GM19395 (cell line): ENCODE measurements around the gene ORMDL2.
"Not testable (repeated sequence)": the region's sequence is repeated elsewhere in the genome, so short reads cannot be mapped to it uniquely, and the experiment has no call there.

Experiments used
- ATAC-seq: cut with Tn5 transposase; IDR thresholded peaks from one replicate; pipeline ENCODE4 v1.9.1; 2021; ENCODE audit warnings: mild to moderate bottlenecking, moderate library complexity; ENCODE audit not compliant: unreplicated experiment

ORMDL2 gene

GRCh38 chr12:55827806-55828205 is 10.0 kb downstream of the ORMDL2 start:
- no peak for ATAC-seq

- no peak for ATAC-seq
Observed at GRCh38 chr12:55828357-55828756, 10.5 kb downstream of the ORMDL2 start.

DNA sequence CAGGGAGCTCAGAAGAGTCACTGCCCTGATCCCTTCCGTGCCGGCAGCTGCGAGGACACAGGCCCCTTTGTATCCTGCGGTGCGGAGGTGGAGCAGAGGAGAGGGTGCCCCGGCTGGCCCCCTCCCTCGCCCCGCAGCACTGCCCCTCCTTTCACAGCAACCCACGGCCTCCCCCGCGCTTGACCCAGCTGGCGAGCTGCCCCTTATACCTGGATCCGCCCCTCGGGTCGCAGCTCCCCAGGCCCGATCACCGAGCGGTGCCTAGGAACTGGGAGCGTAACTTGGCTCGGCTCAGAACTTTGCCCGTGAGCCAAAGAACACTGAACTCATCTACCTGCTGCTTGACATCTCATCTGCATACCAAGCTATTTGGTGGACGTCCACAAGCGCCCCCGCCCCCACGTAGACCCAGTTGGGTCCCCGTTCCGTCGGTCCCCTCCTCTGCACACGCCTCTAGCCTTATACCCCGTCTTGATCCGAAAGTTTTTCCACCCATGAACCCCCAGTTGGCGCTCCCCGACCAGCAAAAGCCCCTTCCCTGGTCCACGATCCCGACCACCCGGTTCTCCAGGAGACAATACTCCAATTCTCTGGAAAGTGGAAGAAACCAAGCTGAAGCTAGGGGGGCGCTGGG is 12.2 kb downstream of the ORMDL2 start:
- ATAC-seq: peak; percentile 33

DNA sequence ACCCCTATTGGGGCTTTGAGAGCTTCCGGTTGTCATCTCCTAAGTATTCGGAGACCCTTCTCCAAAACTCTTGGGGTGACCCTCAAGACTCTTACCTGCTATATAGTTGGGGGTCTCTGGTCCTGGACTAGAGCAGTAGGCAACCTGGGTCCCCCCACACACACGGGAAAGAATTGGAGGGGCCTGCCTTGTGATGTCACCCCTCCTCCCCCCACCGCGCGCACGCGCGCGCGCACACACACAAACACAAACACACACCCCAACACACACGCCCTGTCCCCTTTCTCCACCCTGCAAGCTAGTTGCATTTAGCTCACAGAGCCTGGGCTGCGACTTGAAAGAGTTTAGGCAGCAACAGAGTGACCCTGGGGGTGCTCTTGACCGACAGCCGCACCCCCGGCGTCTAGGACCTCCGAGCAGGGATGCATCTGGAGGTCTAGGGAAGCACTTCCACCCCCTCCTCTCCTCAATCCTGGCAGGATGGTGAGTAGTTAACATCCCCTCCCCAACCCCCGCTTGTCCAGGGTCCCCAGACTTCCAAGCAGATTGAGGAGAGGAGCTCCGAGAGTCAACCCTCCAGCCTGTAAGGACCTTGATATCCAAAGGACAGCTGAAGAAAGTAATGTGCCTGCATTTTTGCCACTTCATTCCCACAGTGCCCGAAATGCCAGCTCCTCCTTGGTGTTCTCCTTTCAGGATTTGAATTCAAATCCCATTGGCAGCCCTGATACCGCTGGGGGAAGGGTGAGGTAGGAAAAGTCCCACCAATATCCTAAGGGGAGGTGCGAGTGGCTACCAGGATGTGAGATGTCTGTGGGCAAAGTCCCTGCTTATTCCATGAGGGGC is 13.0 kb downstream of the ORMDL2 start:
- no peak for ATAC-seq

GRCh38 chr12:55831447-55831815 is 13.6 kb downstream of the ORMDL2 start:
- ATAC-seq: no peak

DNA sequence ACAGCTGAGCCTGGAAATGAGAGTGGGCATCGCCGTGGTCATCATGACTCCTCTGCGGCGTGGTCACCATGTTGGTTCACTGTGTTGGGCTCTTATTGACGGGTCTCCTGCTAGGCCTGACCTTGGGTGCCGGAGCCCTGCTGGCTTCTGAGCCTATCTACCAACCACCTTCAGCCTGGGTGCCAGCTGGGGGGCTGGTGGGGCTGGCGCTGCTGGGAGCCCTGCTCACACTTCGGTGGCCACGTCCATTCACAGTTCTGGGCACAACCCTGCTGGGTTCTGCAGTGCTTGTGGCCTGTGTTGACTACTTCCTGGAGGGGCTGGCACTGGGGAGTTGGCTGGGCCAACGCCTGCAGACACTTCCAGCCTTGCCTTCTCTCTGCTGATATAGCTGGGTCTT is 15.2 kb downstream of the ORMDL2 start:
- ATAC-seq: no peak

DNA sequence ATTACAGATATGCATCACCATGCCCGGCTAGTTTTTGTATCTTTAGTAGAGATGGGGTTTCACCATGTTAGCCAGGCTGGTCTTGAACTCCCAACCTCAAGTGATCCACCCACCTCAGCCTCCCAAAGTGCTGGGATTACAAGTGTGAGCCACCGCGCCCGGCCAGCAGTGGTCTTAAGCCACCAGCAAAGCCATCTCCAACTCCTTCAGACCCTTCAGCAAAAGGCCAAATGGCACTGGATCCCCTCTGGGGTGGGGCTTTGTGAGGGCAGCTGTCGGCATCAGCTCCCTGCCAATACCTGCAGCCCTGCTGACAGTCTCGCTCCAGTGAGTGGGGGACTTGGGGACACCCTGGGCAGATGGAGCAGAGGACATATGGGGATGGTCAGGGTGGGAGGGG is 16.6 kb downstream of the ORMDL2 start:
- not testable (repeated sequence) for ATAC-seq

DNA sequence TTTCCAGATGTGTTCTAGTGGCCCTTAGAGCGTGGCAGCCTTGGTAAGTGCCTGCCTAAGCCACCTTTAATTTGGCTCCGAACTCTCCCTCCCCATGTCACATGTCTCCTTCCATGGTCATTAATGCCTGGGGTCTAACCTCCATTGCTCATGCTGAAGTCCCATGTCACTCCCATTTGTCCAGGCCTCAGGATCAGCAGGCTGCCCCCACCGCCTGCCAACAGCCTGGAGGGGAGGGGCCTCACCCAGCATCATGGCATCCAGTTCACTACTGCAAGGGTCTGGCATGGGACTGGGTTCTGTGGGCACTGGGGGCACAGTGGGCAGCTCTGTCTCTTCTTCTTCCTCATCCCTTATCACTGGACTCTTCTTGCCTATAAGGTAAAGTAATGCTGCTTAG is 20.5 kb downstream of the ORMDL2 start:
- no peak for ATAC-seq

DNA sequence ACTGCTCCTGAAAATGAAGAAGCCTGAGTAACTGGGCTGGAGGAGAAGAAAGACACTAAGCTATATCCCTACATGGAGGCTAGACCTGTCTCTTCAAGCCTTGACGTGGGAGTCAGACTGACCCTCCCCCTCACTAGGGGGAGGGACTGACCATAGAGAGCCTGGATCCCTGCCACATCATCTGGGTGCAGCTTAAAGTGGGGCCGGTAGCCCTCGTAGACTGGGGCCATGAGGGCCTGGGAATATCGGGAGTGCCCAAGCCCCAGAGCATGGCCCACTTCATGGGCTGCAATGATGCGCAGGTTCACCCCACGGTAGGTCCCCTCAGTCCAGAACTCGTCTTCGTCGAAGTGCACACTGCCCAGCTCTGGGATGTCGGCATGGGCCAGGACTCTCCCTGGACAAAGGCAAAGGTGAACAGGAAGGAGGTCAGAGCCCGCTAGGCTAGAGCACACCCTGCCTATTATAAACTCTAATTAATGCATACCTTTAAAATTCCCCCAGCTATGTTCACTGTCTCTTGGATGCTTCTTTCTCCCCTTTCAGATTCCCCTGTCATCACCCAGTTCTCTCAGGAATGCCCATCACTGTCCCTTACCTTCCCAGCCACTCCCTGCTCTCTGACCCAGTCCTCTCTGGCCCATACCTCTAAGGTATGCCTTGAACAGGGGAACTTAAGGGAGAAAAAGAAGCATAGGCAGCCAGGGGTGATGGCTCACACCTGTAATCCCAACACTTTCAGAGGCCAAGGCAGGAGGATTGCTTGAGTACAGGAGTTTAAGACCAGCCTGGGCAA is 21.7 kb downstream of the ORMDL2 start:
- ATAC-seq: no peak

DNA sequence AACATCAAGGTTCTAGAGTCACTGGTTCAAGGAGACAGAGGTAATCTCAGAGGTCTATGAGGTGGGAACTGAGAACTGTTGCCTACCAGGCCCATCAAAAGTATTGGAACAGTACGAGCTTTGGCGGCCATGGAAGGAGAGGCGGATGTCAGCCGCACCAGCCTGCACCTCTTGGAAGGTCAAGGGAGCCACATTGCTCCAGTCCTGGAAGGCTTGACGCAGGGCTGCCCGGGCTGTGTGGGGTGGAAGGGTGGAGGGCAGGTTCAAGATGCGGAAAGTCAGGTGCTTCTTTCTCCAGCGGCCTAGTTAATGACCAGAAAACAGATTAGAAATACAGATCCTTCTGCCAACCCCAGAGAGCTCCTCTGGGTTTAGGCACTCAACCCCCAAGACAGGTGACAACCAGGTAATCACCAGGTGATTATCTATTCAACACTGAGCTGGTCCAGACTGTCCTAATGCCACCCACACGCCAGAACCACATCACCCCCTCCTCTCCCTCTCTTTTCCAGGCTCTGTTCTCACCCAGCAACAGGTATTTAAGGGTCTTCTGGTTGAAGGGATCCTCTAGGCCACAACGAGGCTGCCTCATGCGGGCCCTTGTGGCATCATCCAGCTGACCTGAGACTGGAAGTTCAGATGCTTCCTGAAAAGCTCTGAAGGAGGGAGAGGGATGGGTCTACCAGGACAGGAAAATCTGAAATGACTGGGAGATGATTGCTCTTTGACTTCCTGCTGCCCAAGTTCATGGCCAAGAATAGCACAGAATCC is 22.9 kb downstream of the ORMDL2 start:
- no peak for ATAC-seq

DNA sequence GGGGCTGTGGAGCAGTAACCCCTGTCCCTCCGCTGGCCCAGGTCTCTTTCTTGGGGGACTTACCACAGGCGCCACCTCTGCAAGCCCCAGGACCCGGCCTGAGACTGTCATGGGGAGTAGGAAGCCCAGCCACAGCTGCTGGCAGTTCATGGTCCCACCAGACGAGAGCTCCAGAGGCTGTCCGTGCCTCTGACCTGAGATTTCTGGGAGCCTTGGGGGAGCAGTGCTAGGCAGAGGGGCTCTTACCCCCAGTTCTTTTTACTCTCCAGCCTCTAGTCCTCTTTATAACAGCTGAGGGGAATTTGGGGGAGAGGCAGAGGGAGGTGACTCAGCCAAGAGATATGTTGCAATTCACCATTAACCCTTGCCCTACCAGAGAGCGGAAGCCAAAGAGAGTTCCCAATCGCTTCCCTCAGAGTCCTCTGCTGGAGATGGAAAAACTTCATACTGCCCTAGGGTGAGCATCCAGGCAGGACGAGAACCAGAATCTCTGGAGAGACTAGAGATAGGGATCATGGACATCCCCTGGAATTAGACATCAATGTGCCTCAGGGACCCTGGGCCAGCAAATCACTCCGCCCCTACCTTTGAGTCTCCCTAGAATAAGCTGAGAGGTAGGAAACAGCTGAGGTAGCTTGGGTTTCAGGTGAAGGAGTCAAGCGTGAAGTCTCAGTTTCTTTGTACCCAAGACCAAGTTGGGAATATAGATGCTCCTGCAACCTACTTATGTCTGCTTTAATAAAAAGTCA is 25.0 kb downstream of the ORMDL2 start, which contains the start of gene MMP19:
Gene MMP19, minus strand, starts transcription at position 256 of the 749 bp plus-strand sequence. Its CDS starts 106 bp downstream, at position 150.
- no peak for ATAC-seq

- no peak for ATAC-seq
Observed at GRCh38 chr12:55843431-55843830, 25.6 kb downstream of the ORMDL2 start.

DNA sequence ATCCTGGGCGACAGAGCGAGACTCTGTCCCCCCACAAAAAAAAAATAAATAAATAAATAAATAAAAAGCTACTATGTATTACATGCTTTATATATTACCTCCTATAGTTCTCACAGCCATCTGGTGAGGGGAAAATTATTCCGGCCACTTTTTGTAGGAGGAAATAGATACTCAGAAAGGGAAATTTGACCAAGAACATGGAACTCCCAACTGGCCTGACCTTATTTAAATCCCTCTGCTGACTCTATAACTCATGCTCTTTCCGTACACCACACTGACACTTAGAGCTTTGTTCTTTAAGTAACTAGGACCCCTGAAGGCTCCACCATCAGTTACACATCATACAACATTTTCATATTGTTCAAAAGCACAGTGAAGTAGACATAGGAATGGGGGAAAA is 27.1 kb downstream of the ORMDL2 start:
- no peak for ATAC-seq

DNA sequence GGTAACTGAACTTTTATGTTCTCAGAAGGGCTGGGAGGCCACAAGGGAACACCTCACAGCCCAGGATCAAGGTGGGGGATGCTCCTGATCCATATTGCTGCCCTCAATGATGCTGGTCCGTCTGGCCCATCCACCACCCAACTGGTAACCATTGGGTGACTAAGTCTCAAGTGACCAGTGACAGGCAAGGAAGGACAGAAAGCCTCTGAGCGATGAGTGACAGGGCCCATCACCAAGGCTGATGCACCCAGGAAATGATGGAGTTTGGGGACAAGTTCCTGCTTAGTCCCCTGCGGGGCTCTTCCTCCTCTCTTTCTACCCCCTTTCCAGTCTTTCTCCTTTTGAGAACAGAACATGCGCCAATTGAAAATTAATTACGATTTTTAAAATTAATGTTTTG is 27.5 kb downstream of the ORMDL2 start:
- ATAC-seq: no peak

DNA sequence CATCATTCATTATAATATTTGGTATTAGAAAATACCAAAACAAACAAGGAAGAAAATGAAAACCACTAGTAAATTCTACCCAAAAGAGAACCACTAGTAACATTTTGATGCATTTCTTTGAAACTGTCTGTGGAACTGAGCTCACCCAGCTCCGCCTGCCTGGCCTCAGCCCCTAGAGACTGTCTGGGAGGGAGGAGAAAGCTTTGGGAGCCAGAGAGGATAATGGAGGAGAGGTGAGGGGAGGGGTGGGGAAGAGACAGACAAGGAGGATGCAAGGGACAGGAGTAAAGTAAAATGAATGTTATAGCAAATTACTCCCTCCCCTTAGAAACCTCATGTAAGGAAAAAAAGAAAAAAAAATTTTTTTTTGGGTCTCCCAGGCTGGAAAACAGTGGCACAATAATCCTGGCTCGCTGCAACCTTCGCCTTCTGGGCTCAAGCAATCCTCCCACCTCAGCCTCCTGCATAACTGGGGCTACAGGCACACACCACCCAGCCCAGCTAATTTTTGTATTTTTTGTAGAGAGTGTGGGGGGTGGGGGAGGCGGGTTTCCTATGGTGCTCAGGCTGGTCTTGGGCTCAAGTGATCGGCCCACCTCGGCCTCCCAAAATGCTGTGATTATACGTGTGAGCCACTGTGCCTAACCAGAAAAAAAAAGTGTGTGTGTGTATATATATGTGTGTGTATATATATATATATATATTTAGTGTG is 28.1 kb downstream of the ORMDL2 start:
- ATAC-seq: no peak

DNA sequence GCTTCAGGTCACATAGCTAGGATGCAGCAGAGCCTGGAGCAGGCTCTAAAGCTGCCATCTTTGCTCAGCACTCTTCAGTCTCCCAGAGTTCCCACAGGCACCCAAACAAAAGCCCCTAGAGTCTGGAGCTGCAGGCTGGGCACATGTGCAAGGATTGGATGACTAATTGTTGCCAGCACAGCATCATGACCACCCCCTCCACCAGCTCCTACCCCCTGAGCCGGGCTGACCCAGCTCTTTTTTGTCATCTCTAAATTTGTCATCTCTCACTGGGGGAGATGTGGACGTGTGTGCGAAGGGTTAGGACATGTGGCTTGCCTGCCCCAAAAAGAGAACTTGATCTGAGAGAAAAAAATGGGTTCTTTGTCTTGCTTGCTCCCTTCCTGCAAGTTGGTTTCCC is 29.2 kb downstream of the ORMDL2 start:
- ATAC-seq: no peak

- ATAC-seq: no peak
Observed at GRCh38 chr12:55847603-55848291, 29.9 kb downstream of the ORMDL2 start.

DNA sequence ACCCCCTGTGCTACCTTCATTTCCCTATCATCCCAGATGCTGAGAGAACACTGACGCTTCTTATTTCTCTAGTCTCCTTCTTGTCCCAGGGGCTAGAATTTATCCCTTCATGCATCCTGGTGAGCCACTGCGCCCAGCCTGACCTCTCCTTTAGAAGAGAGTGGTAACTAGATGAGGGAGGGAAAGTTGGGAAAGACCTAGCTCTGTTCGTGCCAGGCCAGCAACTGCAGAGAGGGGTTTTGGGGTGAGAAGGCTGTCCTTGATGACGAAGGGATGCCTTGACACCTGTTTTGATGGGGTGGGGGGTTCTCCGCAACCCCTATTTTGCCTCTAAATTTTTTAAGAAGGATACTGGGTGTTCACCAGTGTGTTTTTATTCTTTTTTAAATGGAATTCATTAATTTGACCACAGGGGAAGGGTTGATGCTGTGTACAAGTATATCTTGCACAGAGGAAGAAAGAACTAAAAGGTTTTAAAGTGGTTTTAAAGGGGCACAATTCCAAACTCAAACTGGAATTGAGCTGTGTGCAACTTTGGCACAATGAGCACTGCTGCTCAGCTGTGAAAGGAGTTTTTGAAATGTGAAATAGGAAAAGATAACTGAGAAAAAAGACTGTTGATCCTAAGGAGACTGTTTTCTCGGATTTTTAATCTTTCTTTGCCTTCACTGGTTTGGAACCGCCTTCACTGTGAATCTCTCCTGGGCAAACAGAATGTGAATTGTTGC is 31.9 kb downstream of the ORMDL2 start:
- ATAC-seq: no peak
